GM18498 (cell line): ENCODE results near the gene SEH1L.
"Not testable (repeated sequence)": the region's sequence is repeated elsewhere in the genome, so short reads cannot be mapped to it uniquely, and the experiment has no call there.

Source experiments
- ATAC-seq: cut with Tn5 transposase; IDR thresholded peaks from one replicate; pipeline ENCODE4 v1.9.1; 2021; ENCODE audit warnings: mild to moderate bottlenecking, moderate library complexity; ENCODE audit not compliant: unreplicated experiment

SEH1L gene

GRCh38 chr18:12943215-12943614 lies 4.6 kb upstream of the SEH1L start:
- no peak for ATAC-seq

GRCh38 chr18:12944709-12945108 lies 3.1 kb upstream of the SEH1L start:
- no peak for ATAC-seq

GRCh38 chr18:12946549-12947284 lies 1.1 kb upstream of the SEH1L start:
- peak; percentile 0 for ATAC-seq

- peak; percentile 82 for ATAC-seq
Measured at GRCh38 chr18:12948050-12948804, 416 bp downstream of the SEH1L start.

- no peak for ATAC-seq
Measured at GRCh38 chr18:12958478-12958877, 10.7 kb downstream of the SEH1L start.

- no peak for ATAC-seq
Measured at GRCh38 chr18:12960395-12960794, 12.6 kb downstream of the SEH1L start.

- ATAC-seq = no peak
Measured at GRCh38 chr18:12960853-12961397, 13.1 kb downstream of the SEH1L start.

- no peak for ATAC-seq
Measured at GRCh38 chr18:12963069-12963468, 15.3 kb downstream of the SEH1L start.

GRCh38 chr18:12968115-12968514 lies 20.3 kb downstream of the SEH1L start:
- ATAC-seq = no peak

GRCh38 chr18:12968619-12969018 lies 20.8 kb downstream of the SEH1L start:
- ATAC-seq = no peak

- ATAC-seq = no peak
Measured at GRCh38 chr18:12973562-12974213, 25.9 kb downstream of the SEH1L start.

GRCh38 chr18:12975488-12975887 lies 27.7 kb downstream of the SEH1L start:
- ATAC-seq = no peak

- ATAC-seq = no peak
Measured at GRCh38 chr18:12976305-12976704, 28.5 kb downstream of the SEH1L start.

- not testable (repeated sequence) for ATAC-seq
Measured at GRCh38 chr18:12980065-12980464, 32.3 kb downstream of the SEH1L start.

- ATAC-seq = no peak
Measured at GRCh38 chr18:12989397-12990122, 41.7 kb downstream of the SEH1L start.

GRCh38 chr18:12990123-12990475 lies 42.3 kb downstream of the SEH1L start:
- ATAC-seq = no peak

GRCh38 chr18:12990641-12990966 lies 42.8 kb downstream of the SEH1L start:
- ATAC-seq = no peak

- peak; percentile 89 for ATAC-seq
Measured at GRCh38 chr18:12990967-12991820, 43.4 kb downstream of the SEH1L start, which contains the start of gene CEP192. Gene CEP192, plus strand, starts transcription at chr18:12991362. Its CDS starts 8,063 bp downstream, at chr18:12999425.

- ATAC-seq = no peak
Measured at GRCh38 chr18:12991821-12992179, 44.0 kb downstream of the SEH1L start.

GRCh38 chr18:12993439-12993838 lies 45.6 kb downstream of the SEH1L start:
- ATAC-seq = no peak
